ENCODE measurements around the gene HNF4A. TPM values are rescaled to one million over a fixed set of nuclear protein-coding genes. Genes with fewer than 3 reads are reported as not detected.

Gene HNF4A
- total and polyA plus RNA-seq, 2 of the 13 experiments (the other 11 are each of a cell fraction or from before 2014, with no cell fraction given) = 80.9 to 169 TPM

DNA sequence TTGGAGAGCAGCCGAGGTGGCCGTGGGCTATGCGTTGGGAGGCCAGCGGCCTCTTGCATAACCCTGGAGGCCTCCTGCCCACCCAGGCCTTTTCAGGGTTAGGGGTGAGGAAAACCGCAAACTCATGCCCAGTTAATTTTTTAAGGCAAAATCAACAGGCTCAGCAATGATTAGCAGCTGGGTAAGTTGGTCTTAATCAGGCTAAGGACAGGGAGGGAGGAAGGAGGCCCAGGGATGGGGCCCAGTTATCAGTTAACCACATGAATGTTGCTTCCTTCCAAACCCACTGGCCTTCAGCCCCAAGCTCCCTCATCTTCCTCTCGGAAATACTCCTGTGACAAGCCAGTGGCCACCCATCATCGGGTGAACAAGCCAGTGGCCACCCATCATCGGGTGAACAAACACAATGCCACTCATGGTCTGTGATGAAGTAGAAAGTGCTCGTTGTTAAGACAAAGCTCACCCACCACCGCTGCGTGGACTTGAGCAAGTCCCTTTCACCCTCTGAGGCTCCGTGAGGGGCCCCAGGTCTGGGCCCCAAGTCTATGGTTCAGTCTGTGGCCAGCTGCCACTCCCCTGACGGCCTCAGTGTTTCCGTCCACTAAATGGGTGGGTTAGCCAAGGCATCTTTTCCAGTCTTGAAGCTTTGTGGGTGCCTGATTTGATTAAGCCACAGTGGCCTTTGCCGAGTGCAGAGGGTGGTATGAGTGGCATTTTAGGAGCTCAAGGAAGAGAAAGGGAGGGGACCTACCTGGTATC, 39.4 kb downstream of the HNF4A start:
- H3K79me2 ChIP-seq (ENCODE audit: insufficient read depth, low read length) = peaks cover 58% of the 10 kb centered on the region
- POLR2A ChIA-PET = interaction anchor here (0.7 to 10.8 kb wide), 34 partner anchors 8 to 845 kb away, joined by 3 to 556 read pairs (median 7); partner anchors contain the start of genes FITM2, HNF4A, OSER1 and SERINC3
- no peaks in the 10 kb centered on the region for H4K20me1 ChIP-seq (ENCODE audit: insufficient read depth, low read length)
- H3K27me3 ChIP-seq (ENCODE audit: control insufficient read depth in 1 of 2, insufficient read depth in 2 of 2, low read length in 2 of 2) = no peaks in the 10 kb centered on the region
- H3K4me3 ChIP-seq (replicated peaks in 1 of 3; ENCODE audit: insufficient read depth in 1 of 3, low read depth in 2 of 3, low read length in 3 of 3) = peak overlapping the region; percentile 39 to 74 (median 48)
- H3K27ac ChIP-seq (ENCODE audit: extremely low read length, insufficient read depth, low read length) = peak overlapping the region; percentile 94
- peaks cover 92% of the 10 kb centered on the region for H3K4me1 ChIP-seq (ENCODE audit: insufficient read depth, low read length)
- BruUV-seq (replicated peaks) = TSS peak; percentile 54
- H3K4me2 ChIP-seq (ENCODE audit: low read depth, low read length) = peak overlapping the region; percentile 89
- intact Hi-C loops (cut with micrococcal nuclease; ENCODE audit: unreplicated experiment) = loop anchor here (1.0 to 5.0 kb wide), 8 partner anchors 16 to 212 kb away; partner anchors contain the start of gene HNF4A
- WGBS (ENCODE audit: low lambda C conversion rate) = 1% methylated on average over 15 of the region's 15 CpGs
- CTCF ChIA-PET (ENCODE audit: low intra/inter-chr PET ratio, low total read pairs) = no interaction called here
- in situ Hi-C loops (cut with HindIII; ENCODE audit: extremely low pct_ligation_motif_present, low pct_unique_long_range_greater_than_20kb) = loop anchor here (5.0 kb wide), 1 partner anchor 67 kb away; no protein-coding TSS in a partner anchor
- peaks cover 13 to 18% of the 10 kb centered on the region in 2 experiments for H3K36me3 ChIP-seq (replicated peaks in 1 of 2; ENCODE audit: control insufficient read depth in 1 of 2, insufficient read depth in 2 of 2, low read length in 2 of 2)
- H3K9me3 ChIP-seq (ENCODE audit: low read length) = no peaks in the 10 kb centered on the region
- H2AFZ ChIP-seq (ENCODE audit: low read length) = no peak overlapping the region
- no peak; the same call in 1 of the 3 replicates for ATAC-seq
- no peak for DNase-seq (ENCODE audit: low spot score)
- H3K9ac ChIP-seq (ENCODE audit: insufficient read depth, low read depth, low read length) = peak overlapping the region; percentile 68
- FAIRE-seq = peak; percentile 99
- TF ChIP-seq ZBTB46 (CRISPR knock-in tag; IDR thresholded peaks at IDR 0.05; ENCODE audit: borderline replicate concordance) (no peak), ZBTB42 (CRISPR knock-in tag; IDR thresholded peaks at IDR 0.05) (no peak; the same call in 1 of the 2 replicates), TGIF2 (CRISPR knock-in tag; IDR thresholded peaks at IDR 0.05) (peak; percentile 90), ZNF883 (CRISPR knock-in tag; IDR thresholded peaks at IDR 0.05; ENCODE audit: not compliant biosample characterization) (no peak), ETV6 (CRISPR knock-in tag; conservative IDR thresholded peaks at IDR 0.05) (no peak), ZNF121 (CRISPR knock-in tag; IDR thresholded peaks at IDR 0.05) (peak; percentile 72), SALL2 (CRISPR knock-in tag; IDR thresholded peaks at IDR 0.05) (peak; percentile 95), ZNF792 (CRISPR knock-in tag; IDR thresholded peaks at IDR 0.05) (peak; percentile 96), ZBED4 (CRISPR knock-in tag; IDR thresholded peaks at IDR 0.05; ENCODE audit: borderline replicate concordance) (peak; percentile 63; the same call in 1 of the 2 replicates), MIER3 (CRISPR knock-in tag; IDR thresholded peaks at IDR 0.05; ENCODE audit: borderline replicate concordance) (peak; percentile 98), CCDC6 (CRISPR knock-in tag; IDR thresholded peaks at IDR 0.05) (no peak; the same call in 1 of the 2 replicates), ZBTB7B (CRISPR knock-in tag; IDR thresholded peaks at IDR 0.05) (peak; percentile 100), ZNF713 (CRISPR knock-in tag; IDR thresholded peaks at IDR 0.05) (no peak), KDM2A (CRISPR knock-in tag; IDR thresholded peaks at IDR 0.05; ENCODE audit: borderline replicate concordance, low read depth) (peak; percentile 91), ZNF33B (CRISPR knock-in tag; IDR thresholded peaks at IDR 0.05) (no peak), SMAD3 (CRISPR knock-in tag; IDR thresholded peaks at IDR 0.05) (no peak; the same call in 1 of the 2 replicates), RFX1 (IDR thresholded peaks at IDR 0.05) (no peak), ZNF615 (CRISPR knock-in tag; IDR thresholded peaks at IDR 0.05; ENCODE audit: borderline replicate concordance) (peak; percentile 77; the same call in 1 of the 2 replicates)
